Mesothelial cell of epicardium (in vitro differentiated cells): ENCODE measurements around the gene LZTR1. TPM values are rescaled to one million over a fixed set of nuclear protein-coding genes. Genes with fewer than 3 reads are reported as not detected.
A peak's percentile ranks its signal among the peaks of the same experiment; 100 is the strongest.

Source experiments
- DNase-seq, 2 experiments: peaks; one replicate each; pipeline ENCODE4 v3.0.0; 2021; ENCODE audit warnings: low spot score in 2 of 2; ENCODE audit not compliant: unreplicated experiment in 2 of 2
- H3K27ac Mint-ChIP-seq: 2 replicates; pipeline ENCODE4 v1.8.0; 2021; ENCODE audit warnings: mixed read lengths
- H3K27me3 Mint-ChIP-seq: 2 replicates; pipeline ENCODE4 v1.8.0; 2021; ENCODE audit warnings: low read depth, mixed read lengths
- H3K36me3 Mint-ChIP-seq: 2 replicates; pipeline ENCODE4 v1.8.0; 2021; ENCODE audit warnings: mixed read lengths
- H3K4me1 Mint-ChIP-seq: 2 replicates; pipeline ENCODE4 v1.8.0; 2021; ENCODE audit warnings: mixed read lengths
- H3K4me3 Mint-ChIP-seq: 2 replicates; pipeline ENCODE4 v1.8.0; 2021; ENCODE audit warnings: mild to moderate bottlenecking, moderate library complexity, mixed read lengths
- H3K9me3 Mint-ChIP-seq: 2 replicates; pipeline ENCODE4 v1.8.0; 2021; ENCODE audit warnings: mixed read lengths
- CTCF ChIP-seq: fragments of 200-600 bp; sonication (generic); IDR thresholded peaks from one replicate; pipeline ENCODE4 v1.5.0; 2021; ENCODE audit warnings: antibody characterized with exemption; ENCODE audit not compliant: unreplicated experiment
- total RNA-seq: library from RNA; stranded (reverse); gene quantifications from 3 replicates; pipeline ENCODE4 v1.2.1, GENCODE V29; 2021

Gene LZTR1
- total RNA-seq, 1 donor from 2014 or later, result 97.3 TPM

GRCh38 chr22:20946080-20946986 lies 35.8 kb upstream of the LZTR1 start:
- no peaks in the 10 kb centered on the region for H3K27me3 Mint-ChIP-seq
- H3K36me3 Mint-ChIP-seq, result peaks cover 9% of the 10 kb centered on the region
- TF ChIP-seq CTCF, result no peak
- no peak for DNase-seq
- no peaks in the 10 kb centered on the region for H3K9me3 Mint-ChIP-seq
- no peak overlapping the region for H3K4me3 Mint-ChIP-seq
- H3K4me1 Mint-ChIP-seq, result peaks cover 3% of the 10 kb centered on the region
- H3K27ac Mint-ChIP-seq, result peak overlapping the region; percentile 34

- H3K4me3 Mint-ChIP-seq, result no peak overlapping the region
- TF ChIP-seq CTCF, result no peak
- peaks cover 9% of the 10 kb centered on the region for H3K36me3 Mint-ChIP-seq
- no peaks in the 10 kb centered on the region for H3K27me3 Mint-ChIP-seq
- H3K9me3 Mint-ChIP-seq, result no peaks in the 10 kb centered on the region
- no peak overlapping the region for H3K27ac Mint-ChIP-seq
- H3K4me1 Mint-ChIP-seq, result peaks cover 3% of the 10 kb centered on the region
- no peak for DNase-seq
These were observed 35.1 kb upstream of the LZTR1 start for GRCh38 chr22:20946991-20947390.

- peak overlapping the region; percentile 21 for H3K27ac Mint-ChIP-seq
- no peaks in the 10 kb centered on the region for H3K27me3 Mint-ChIP-seq
- peaks cover 11% of the 10 kb centered on the region for H3K36me3 Mint-ChIP-seq
- H3K4me1 Mint-ChIP-seq, result peaks cover 3% of the 10 kb centered on the region
- no peak for TF ChIP-seq CTCF
- no peak for DNase-seq
- H3K9me3 Mint-ChIP-seq, result no peaks in the 10 kb centered on the region
- H3K4me3 Mint-ChIP-seq, result no peak overlapping the region
These were observed 33.6 kb upstream of the LZTR1 start for GRCh38 chr22:20948450-20948849.

GRCh38 chr22:20948989-20949388 lies 33.1 kb upstream of the LZTR1 start:
- no peaks in the 10 kb centered on the region for H3K9me3 Mint-ChIP-seq
- H3K27me3 Mint-ChIP-seq, result no peaks in the 10 kb centered on the region
- TF ChIP-seq CTCF, result no peak
- H3K4me3 Mint-ChIP-seq, result no peak overlapping the region
- no peak overlapping the region for H3K27ac Mint-ChIP-seq
- H3K4me1 Mint-ChIP-seq, result peaks cover 3% of the 10 kb centered on the region
- peaks cover 8% of the 10 kb centered on the region for H3K36me3 Mint-ChIP-seq
- no peak for DNase-seq

GRCh38 chr22:20949698-20950183 lies 32.4 kb upstream of the LZTR1 start:
- Mint-ChIP-seq H3K36me3 (peaks cover 8% of the 10 kb centered on the region), H3K4me3 (no peak overlapping the region)

More at GRCh38 chr22:20949698-20950183, 32.4 kb upstream of the LZTR1 start:
- Mint-ChIP-seq H3K9me3 (no peaks in the 10 kb centered on the region), H3K4me1 (peaks cover 3% of the 10 kb centered on the region), H3K27me3 (no peaks in the 10 kb centered on the region), H3K27ac (peak overlapping the region; percentile 60)
- no peak for DNase-seq
- TF ChIP-seq CTCF, result no peak
